ENCODE measurements around the gene GPR141.

GRCh38 chr7:37765421-37765829 lies 81.9 kb downstream of the GPR141 start:
- no peak for TF ChIP-seq CTCF (IDR thresholded peaks at IDR 0.05; ENCODE audit: low read depth, low read length)
- TF ChIP-seq EZH2phosphoT487 (IDR thresholded peaks at IDR 0.05; ENCODE audit: low read depth): no peak
